ENCODE results near the gene MEN1.

DNA sequence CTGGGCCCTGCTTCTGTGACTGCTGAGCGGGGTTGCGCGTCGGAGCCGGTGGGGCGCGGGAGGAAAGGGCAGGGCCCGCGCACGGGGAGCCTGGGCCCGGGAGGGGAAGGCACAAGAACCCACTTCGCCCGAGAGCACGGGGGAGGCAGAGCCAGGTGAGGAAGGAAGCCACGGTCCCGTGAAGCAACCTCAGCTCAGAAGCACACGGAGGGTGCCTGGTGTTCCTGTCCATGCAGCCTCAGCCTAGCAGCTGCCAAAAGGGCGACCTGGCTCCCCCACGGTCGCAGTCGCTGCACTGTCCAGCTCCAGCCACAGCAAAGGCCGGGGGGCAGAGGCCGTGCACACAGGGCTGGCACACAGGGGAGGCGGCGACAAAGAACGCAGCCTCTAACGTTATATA lies 43.4 kb upstream of the MEN1 start:
- TF ChIP-seq POLR2A (IDR thresholded peaks at IDR 0.05) (no peak), CTCF (IDR thresholded peaks at IDR 0.05) (no peak), POLR2AphosphoS5 (IDR thresholded peaks at IDR 0.05) (no peak)
